Prostate gland (tissue), 2 donors: ENCODE measurements around the gene SGK1.

Experiments used
- POLR2A ChIP-seq: fragments of 450-650 bp; IDR thresholded peaks from one replicate; pipeline ENCODE4 v1.6.1; 2016; ENCODE audit warnings: antibody characterized with exemption, mild to moderate bottlenecking
- POLR2AphosphoS5 ChIP-seq: sonication (generic); formaldehyde crosslinking; IDR thresholded peaks from one replicate; pipeline ENCODE4 v1.6.1; 2017; ENCODE audit warnings: antibody characterized with exemption
- TF ChIP-seq, protein P1 (sequence below), 4 experiments: fragments of 200-600 bp in 2 of 4; fragments of 450-650 bp in 2 of 4; sonication (generic) in 2 of 4; IDR thresholded peaks; 1 replicate in 3 of 4; 2 replicates in 1 of 4; pipeline ENCODE4 v1.5.1; 2016 to 2019; ENCODE audit warnings: antibody characterized with exemption in 4 of 4, mild to moderate bottlenecking in 2 of 4, moderate library complexity in 2 of 4

DNA sequence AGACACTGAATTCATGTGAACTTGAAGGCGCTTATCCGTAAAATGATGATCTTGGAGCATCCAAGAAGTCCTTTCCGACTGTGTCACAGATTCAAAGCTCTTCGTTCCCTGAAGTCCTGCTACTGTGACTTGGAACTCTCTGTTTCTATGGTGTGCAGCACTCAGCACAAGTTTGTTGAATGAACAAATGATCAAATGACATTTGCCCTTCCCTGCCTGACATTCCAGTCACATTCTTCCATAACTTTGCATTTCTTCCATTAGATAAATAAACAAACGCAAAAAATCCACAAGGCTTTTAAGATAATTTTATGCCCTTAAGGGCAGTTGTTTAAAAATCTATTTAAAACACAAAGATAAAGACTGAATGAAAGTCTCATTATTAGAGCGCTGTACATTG, 39.9 kb downstream of the SGK1 start:
- TF ChIP-seq, protein P1, sequence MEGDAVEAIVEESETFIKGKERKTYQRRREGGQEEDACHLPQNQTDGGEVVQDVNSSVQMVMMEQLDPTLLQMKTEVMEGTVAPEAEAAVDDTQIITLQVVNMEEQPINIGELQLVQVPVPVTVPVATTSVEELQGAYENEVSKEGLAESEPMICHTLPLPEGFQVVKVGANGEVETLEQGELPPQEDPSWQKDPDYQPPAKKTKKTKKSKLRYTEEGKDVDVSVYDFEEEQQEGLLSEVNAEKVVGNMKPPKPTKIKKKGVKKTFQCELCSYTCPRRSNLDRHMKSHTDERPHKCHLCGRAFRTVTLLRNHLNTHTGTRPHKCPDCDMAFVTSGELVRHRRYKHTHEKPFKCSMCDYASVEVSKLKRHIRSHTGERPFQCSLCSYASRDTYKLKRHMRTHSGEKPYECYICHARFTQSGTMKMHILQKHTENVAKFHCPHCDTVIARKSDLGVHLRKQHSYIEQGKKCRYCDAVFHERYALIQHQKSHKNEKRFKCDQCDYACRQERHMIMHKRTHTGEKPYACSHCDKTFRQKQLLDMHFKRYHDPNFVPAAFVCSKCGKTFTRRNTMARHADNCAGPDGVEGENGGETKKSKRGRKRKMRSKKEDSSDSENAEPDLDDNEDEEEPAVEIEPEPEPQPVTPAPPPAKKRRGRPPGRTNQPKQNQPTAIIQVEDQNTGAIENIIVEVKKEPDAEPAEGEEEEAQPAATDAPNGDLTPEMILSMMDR (IDR thresholded peaks at IDR 0.05): no peak
- TF ChIP-seq POLR2A (no peak), POLR2AphosphoS5 (no peak)
